MM.1S (cell line): ENCODE measurements around the gene RBFOX2.

ENCODE experiments used
- DNase-seq: peaks from one replicate; pipeline ENCODE4 v3.0.0-alpha.2; 2015
- H2AFZ ChIP-seq: fragments of 300-600 bp; sonication (generic); 2 replicates; pipeline ENCODE4 v1.6.0; 2016; ENCODE audit warnings: antibody characterized with exemption, low read length
- H3F3A ChIP-seq: fragments of 300-600 bp; sonication (generic); 2 replicates; pipeline ENCODE4 v1.6.1; 2016; ENCODE audit warnings: mild to moderate bottlenecking, antibody characterized with exemption, low read length, moderate library complexity, mixed read lengths; ENCODE audit not compliant: insufficient read depth
- H3K27ac ChIP-seq: fragments of 300-600 bp; sonication (generic); 2 replicates; pipeline ENCODE4 v1.5.1; 2016; ENCODE audit warnings: mild to moderate bottlenecking, low read length
- H3K27me3 ChIP-seq: fragments of 300-600 bp; sonication (generic); replicated peaks from 2 replicates; pipeline ENCODE4 v1.6.0; 2016; ENCODE audit warnings: low read length; ENCODE audit not compliant: insufficient read depth
- H3K36me3 ChIP-seq: fragments of 300-600 bp; sonication (generic); replicated peaks from 2 replicates; pipeline ENCODE4 v1.6.1; 2016; ENCODE audit warnings: mild to moderate bottlenecking, low read length, mixed read lengths; ENCODE audit not compliant: insufficient read depth
- H3K4me1 ChIP-seq: fragments of 300-600 bp; sonication (generic); 2 replicates; pipeline ENCODE4 v1.6.1; 2016; ENCODE audit warnings: low read length, mixed read lengths
- H3K4me2 ChIP-seq: fragments of 300-600 bp; sonication (generic); 2 replicates; pipeline ENCODE4 v1.6.0; 2016; ENCODE audit warnings: low read depth, low read length
- H3K4me3 ChIP-seq: fragments of 300-600 bp; sonication (generic); 2 replicates; pipeline ENCODE4 v1.5.1; 2016; ENCODE audit warnings: low read length, mixed read lengths
- H3K79me2 ChIP-seq: fragments of 300-600 bp; sonication (generic); 2 replicates; pipeline ENCODE4 v1.6.1; 2016; ENCODE audit warnings: mixed run types, low read length, mixed read lengths
- H3K9ac ChIP-seq: fragments of 300-600 bp; sonication (generic); 2 replicates; pipeline ENCODE4 v1.6.1; 2016; ENCODE audit warnings: low read length, mixed read lengths
- H3K9me2 ChIP-seq: fragments of 300-600 bp; sonication (generic); replicated peaks from 2 replicates; pipeline ENCODE4 v1.6.1; 2016; ENCODE audit warnings: mild to moderate bottlenecking, low read length, mixed read lengths; ENCODE audit not compliant: insufficient read depth
- H3K9me3 ChIP-seq: fragments of 300-600 bp; sonication (generic); replicated peaks from 2 replicates; pipeline ENCODE4 v1.6.1; 2016; ENCODE audit warnings: mild to moderate bottlenecking, low read length, mixed read lengths; ENCODE audit not compliant: insufficient read depth
- H4K20me1 ChIP-seq: fragments of 300-600 bp; sonication (generic); 2 replicates; pipeline ENCODE4 v1.6.1; 2016; ENCODE audit warnings: mild to moderate bottlenecking, low read length, moderate library complexity, mixed read lengths; ENCODE audit not compliant: insufficient read depth
- CTCF ChIP-seq: fragments of 300-600 bp; sonication (generic); IDR thresholded peaks from 2 replicates; pipeline ENCODE4 v1.5.1; 2016; ENCODE audit warnings: antibody characterized with exemption, low read length, mixed read lengths
- EZH2 ChIP-seq: fragments of 300-600 bp; sonication (generic); optimal IDR thresholded peaks from 2 replicates; pipeline ENCODE3; 2017; ENCODE audit warnings: low read depth, mild to moderate bottlenecking, antibody characterized with exemption, low read length, mixed read lengths
- EZH2phosphoT487 ChIP-seq: fragments of 300-600 bp; sonication (generic); IDR thresholded peaks from 2 replicates; pipeline ENCODE4 v1.6.1; 2018; ENCODE audit warnings: antibody characterized with exemption, low read length

The RBFOX2 gene

DNA sequence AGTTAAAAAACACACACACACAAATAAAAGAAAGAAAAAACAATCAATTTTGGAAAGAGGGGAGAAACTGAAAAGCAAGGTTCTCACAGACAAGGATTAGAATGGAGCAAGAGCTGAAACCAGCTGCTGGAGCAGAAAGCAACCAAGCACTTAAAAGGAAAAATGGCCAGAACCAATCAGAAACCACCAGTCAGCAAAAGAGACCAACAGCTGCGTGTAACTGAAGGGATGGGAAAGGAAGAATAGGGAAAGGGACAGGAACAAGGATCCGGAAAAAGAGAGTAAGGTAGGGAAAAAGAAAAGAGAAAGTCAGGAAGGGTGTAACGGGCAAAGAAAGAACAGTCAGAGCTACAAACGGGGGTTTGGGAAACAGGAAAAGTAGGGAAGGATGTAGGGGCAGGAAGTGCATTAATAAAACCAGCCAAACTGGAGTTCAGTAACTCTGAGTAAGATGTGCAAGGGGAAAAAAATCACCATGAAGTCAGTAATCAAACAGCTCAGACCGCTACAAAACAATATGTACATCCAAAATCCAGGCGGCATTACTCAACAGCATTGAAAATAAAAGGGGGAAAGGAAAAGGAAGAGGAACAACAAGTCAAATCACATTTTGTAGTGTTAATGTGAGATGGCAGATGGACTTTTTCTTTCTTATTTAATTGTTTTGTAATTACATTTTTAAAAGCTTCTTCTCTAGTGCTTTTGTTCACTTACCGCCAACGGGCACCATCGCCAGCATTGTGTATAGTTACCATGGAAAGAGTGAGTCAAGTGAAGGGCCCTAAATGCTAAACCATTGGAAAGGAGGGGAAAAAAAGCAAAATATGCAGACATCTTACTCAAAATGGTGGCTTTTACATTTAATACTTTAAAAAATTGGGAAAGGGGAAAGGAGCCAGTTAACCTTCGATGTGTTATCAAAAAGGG lies 261.7 kb downstream of the RBFOX2 start:
- Histone ChIP-seq H3F3A (no peaks in the 10 kb centered on the region), H3K27ac (no peak overlapping the region), H3K79me2 (no peaks in the 10 kb centered on the region), H2AFZ (no peak overlapping the region), H3K9me3 (no peaks in the 10 kb centered on the region), H3K36me3 (no peaks in the 10 kb centered on the region), H3K4me2 (no peak overlapping the region), H3K9ac (no peak overlapping the region), H3K4me3 (no peak overlapping the region), H4K20me1 (no peaks in the 10 kb centered on the region), H3K9me2 (no peaks in the 10 kb centered on the region), H3K4me1 (no peaks in the 10 kb centered on the region), H3K27me3 (no peaks in the 10 kb centered on the region)
- DNase-seq: no peak
- TF ChIP-seq EZH2 (no peak), CTCF (no peak), EZH2phosphoT487 (no peak)

- H3K9me3 ChIP-seq: no peaks in the 10 kb centered on the region
- H3K4me1 ChIP-seq: no peaks in the 10 kb centered on the region
- no peaks in the 10 kb centered on the region for H3F3A ChIP-seq
- no peak overlapping the region for H3K27ac ChIP-seq
- no peak overlapping the region for H3K4me3 ChIP-seq
- H3K36me3 ChIP-seq: no peaks in the 10 kb centered on the region
- peak; percentile 11 for DNase-seq
- H4K20me1 ChIP-seq: no peaks in the 10 kb centered on the region
- H3K79me2 ChIP-seq: no peaks in the 10 kb centered on the region
- no peak overlapping the region for H2AFZ ChIP-seq
- H3K4me2 ChIP-seq: no peak overlapping the region
- H3K9me2 ChIP-seq: no peaks in the 10 kb centered on the region
- TF ChIP-seq EZH2phosphoT487 (no peak), CTCF (peak; percentile 39)
- no peak overlapping the region for H3K9ac ChIP-seq
- no peaks in the 10 kb centered on the region for H3K27me3 ChIP-seq
Measured at GRCh38 chr22:35761037-35761436, 267.6 kb downstream of the RBFOX2 start.

GRCh38 chr22:35758394-35758793 lies 270.2 kb downstream of the RBFOX2 start:
- no peak for TF ChIP-seq EZH2
- H3K27ac ChIP-seq: no peak overlapping the region
- H4K20me1 ChIP-seq: no peaks in the 10 kb centered on the region
- H3K79me2 ChIP-seq: no peaks in the 10 kb centered on the region
- no peak overlapping the region for H2AFZ ChIP-seq
- H3K27me3 ChIP-seq: no peaks in the 10 kb centered on the region
- H3K4me1 ChIP-seq: peaks cover 1% of the 10 kb centered on the region; the same call in 1 of the 2 replicates
- no peak overlapping the region for H3K9ac ChIP-seq
- no peaks in the 10 kb centered on the region for H3K9me3 ChIP-seq
- H3F3A ChIP-seq: no peaks in the 10 kb centered on the region
- no peak overlapping the region for H3K4me2 ChIP-seq
- H3K4me3 ChIP-seq: no peak overlapping the region
- no peak for DNase-seq
- H3K36me3 ChIP-seq: no peaks in the 10 kb centered on the region
- no peaks in the 10 kb centered on the region for H3K9me2 ChIP-seq

- H3K27ac ChIP-seq: no peak overlapping the region
- no peak for DNase-seq
- no peaks in the 10 kb centered on the region for H3K36me3 ChIP-seq
- H3K9me2 ChIP-seq: no peaks in the 10 kb centered on the region
- H3K27me3 ChIP-seq: no peaks in the 10 kb centered on the region
- TF ChIP-seq EZH2phosphoT487: no peak
- no peak for TF ChIP-seq CTCF
- TF ChIP-seq EZH2: no peak
- H3K4me1 ChIP-seq: peaks cover 18% of the 10 kb centered on the region
- H3K9ac ChIP-seq: no peak overlapping the region
- peaks cover 8% of the 10 kb centered on the region; the same call in 1 of the 2 replicates for H3F3A ChIP-seq
- H2AFZ ChIP-seq: no peak overlapping the region
- H3K79me2 ChIP-seq: no peaks in the 10 kb centered on the region
- H3K4me2 ChIP-seq: no peak overlapping the region
- H4K20me1 ChIP-seq: no peaks in the 10 kb centered on the region
- H3K9me3 ChIP-seq: no peaks in the 10 kb centered on the region
- H3K4me3 ChIP-seq: no peak overlapping the region
Measured at GRCh38 chr22:35756722-35757121, 271.9 kb downstream of the RBFOX2 start.
